ENCODE measurements around the gene EID1.
"Not testable (repeated sequence)": the region's sequence is repeated elsewhere in the genome, so short reads cannot be mapped to it uniquely, and the experiment has no call there.

The EID1 gene, protein sequence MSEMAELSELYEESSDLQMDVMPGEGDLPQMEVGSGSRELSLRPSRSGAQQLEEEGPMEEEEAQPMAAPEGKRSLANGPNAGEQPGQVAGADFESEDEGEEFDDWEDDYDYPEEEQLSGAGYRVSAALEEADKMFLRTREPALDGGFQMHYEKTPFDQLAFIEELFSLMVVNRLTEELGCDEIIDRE

DNA sequence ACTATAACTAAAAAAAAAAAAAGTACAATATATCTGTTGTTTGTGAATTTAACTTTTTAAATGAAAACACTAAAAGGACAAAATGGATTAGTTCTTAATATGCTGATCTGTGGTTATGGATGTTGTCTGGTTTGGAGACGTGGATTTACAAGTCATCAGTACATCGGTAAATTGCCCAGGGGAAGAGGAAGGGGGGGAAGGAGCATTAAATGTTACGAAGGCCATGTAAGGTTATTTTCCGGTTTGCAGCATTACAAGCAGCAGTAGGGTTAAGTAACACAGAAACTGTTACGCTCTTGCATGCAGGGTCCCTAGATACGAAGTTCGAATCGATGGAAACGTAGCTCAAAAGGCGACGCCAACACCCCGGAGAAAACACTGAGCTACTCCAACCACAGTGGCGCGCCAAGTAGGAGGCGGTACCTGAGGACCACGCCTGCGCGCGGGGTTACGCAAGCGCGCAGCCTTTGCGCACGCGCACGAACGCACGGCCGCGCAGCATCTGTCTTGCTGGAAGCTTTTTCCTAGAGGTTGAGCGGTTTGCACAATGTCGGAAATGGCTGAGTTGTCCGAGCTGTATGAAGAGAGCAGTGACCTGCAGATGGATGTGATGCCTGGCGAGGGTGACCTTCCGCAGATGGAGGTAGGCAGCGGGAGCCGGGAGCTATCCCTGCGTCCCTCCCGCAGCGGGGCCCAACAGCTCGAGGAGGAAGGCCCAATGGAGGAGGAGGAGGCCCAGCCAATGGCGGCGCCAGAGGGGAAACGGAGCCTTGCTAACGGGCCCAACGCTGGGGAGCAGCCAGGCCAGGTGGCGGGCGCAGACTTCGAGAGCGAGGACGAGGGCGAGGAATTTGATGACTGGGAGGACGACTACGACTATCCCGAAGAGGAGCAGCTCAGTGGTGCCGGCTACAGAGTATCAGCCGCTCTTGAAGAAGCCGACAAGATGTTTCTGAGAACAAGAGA, at the start of gene EID1:
Gene EID1 (plus strand): TSS at position 505 of the 966 bp plus-strand sequence. CDS start 43 bp downstream, at position 548.
- peak; percentile 91 for DNase-seq (ENCODE audit: low read depth, low spot score)

DNA sequence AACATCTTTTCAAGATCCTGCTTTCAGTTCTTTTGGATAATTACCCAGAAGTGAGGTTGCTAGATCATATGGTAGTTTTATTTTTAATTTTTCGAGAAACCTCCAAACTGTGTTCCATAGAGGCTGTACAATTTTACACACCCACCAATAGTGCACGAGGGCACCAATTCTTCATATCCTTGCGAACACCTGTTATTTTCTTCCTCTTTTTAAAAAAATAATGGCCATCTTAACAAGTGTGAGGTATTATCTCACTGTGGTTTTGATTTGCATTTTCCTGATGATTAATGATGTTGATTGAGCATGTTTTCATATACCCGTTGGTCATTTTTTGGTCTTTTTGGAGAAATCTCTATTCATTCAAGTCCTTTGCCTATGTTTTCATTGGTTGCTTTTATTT, 49.5 kb upstream of the EID1 start:
- no peak for DNase-seq (ENCODE audit: low read depth, low spot score)

DNA sequence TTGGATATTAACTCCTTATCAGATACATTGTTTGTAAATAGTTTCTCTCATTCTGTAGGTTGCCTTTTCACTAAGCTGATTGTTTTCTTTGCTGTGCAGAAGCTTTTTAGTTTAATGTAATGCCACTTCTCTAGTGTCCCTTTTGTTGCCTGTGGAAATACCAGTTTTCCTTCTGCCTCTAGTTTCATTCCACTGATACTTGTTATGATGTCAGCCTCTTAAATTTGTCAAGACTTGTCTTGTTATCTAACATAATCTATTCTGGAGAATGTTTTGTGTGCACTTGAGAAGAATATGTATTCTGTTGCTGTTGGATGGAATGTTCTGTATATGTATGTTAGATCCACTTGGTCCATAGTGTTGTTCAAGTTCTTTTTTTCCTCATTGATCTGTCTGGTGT, 49.0 kb upstream of the EID1 start:
- no peak for DNase-seq (ENCODE audit: low read depth, low spot score)

DNA sequence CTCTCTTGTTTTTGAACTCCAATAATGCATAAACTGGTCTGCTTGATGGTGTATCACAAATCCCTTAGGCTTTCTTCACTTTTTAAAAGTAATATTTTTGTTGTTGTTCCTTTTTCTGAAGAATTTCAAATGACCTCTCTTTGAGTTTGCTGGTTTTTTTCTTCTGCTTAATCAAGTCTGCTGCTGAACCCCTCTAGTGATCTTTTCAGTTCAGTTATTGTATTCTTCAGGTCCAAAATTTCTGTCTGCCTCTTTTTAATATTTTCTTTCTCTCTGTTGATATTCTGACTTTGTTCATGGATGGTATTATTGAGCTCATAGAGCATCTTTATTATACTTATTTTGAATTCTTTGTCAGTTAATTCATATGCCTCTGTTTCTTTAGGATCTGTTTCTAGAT, 45.3 kb upstream of the EID1 start:
- DNase-seq (ENCODE audit: low read depth, low spot score): no peak

DNA sequence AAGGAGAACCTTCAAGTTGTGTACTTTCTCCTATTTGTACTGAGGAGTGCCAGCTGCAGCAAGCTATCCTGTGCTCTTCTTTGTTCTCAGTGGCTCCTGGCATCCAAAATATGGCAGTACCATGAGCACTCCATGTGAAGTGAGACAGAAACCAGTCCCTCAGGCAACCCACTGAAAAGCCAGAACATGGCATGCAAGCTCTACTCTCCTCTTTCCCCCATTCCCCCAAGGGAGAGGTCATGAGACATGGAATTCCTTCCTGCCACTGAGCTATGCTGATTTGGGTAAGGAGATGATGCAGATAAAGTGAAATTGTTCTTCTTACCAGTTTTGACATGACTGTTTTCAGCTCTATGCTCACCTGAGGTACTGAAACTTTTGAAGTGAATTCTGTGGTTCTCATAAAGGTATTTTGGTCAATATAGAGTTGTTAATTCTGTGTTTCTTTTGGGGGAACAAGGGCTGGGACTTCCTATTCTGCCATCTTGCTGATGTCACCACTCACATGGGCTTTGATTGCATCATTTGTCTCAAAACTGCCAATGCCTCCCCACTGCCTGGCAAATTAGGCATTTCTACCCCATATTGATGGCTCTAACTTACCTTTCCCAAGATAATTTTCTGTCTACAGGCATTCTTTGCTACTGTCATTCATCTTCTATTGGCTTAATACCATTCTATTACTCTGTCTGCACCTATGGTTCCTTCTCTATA, 44.3 kb upstream of the EID1 start:
- DNase-seq (ENCODE audit: low read depth, low spot score): no peak

DNA sequence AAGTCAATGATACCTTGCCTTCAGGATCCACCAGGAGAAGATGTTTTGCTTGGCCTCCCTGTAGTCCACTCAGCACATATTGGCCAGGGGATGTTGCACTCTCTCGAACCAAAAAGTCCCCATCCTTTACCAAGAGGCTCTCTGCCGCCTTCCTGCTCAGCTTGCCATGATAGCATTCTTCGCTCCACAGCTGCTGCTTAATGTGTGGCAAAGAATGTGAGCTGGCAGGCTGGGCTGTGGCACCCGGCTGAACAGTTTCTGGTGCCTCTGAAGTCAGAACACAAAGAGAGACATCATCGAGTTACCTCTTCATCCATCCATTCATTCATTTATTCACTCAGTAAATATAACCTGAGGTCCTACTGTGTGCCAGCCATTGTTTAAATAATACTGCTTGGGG, 43.2 kb upstream of the EID1 start:
- DNase-seq (ENCODE audit: low read depth, low spot score): no peak

DNA sequence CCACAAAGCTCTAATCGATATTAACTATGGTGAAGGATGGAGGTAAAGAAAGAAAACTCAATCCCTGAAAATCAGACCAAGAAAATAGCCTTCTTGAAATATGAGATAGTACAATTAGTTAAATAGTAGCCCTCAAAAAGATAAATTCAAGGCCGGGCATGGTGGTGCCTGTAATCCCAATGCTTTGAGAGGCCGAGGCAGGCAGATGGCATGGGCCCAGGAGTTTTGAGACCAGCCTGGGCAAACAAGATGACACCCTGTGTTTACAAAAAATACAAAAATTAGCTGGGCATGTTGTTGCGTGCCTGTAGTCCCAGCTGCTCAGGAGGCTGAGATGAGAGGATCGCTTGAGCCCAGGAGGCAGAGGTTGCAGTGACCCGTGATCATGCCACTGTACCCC, 35.4 kb upstream of the EID1 start:
- no peak for DNase-seq (ENCODE audit: low read depth, low spot score)

DNA sequence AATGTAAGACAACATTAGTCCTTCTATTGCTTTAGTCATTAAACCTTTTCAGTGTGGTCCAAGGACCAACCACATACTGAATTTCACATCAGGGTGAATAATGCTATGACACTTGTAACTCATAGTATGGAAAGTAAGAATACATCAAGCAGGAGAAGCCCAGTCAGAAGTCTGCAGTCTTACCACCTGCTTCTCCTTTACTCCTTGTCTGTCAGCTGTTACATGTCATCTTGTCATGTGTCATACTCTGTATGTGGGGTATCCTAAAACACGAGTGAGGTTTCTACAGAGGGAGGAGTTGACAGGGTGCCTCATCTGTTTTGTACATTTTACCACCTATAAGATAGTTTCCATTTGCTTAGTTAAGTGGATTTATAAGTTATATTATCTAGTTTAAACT, 32.8 kb upstream of the EID1 start:
- no peak for DNase-seq (ENCODE audit: low read depth, low spot score)

DNA sequence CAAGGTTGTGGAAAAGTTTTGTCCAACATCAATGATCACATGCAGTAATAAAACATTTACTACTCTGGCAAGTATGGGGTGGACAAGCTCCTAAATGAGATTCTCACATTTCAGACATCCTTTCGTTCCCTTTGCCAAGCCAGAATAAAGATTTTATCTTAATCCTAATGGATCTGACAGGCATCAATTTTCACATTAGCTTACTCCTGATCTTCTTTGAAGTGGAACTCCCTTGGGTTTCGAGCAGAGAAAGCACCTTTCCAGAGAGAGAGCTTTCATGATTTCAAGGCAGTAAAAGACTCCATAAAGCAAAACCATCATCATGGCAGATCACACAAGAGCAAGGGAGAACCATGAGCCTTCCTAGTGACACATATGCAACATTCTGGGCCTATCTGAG, 27.3 kb upstream of the EID1 start:
- no peak for DNase-seq (ENCODE audit: low read depth, low spot score)

DNA sequence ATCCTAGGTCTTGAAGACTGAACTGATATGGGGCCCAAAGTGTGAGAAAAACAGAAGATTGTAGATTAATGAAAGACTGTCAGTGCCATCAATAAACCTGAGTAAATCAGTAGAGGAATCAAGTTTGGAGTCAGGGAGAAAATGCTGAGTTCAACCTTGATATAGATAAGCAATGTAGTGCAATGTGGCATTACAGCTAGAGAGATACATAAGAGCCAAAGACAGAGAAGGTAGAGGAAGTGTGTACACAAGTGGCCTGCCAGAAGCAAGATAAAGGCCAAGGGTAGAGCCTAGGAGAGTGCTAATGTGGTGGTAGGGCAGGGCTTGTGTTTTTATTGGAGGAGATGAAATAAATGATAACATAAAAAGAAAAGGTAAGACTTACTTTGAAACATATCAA, 26.0 kb upstream of the EID1 start:
- no peak for DNase-seq (ENCODE audit: low read depth, low spot score)

DNA sequence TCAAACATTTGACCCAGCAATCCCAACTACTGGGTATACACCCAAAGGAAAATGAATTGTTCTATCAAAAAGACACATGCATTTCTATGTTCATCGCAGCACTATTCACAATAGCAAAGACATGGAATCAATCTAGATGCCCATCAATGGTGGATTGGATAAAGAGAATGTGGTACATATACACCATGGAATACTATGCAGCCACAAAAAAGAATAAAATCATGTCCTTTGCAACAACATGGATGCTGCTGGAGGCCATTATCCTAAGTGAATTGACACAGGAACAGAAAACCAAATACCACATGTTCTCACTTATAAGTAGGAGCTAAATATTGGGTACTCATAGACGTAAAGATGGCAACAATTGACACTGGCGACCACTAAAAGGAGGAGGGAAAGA, 23.5 kb upstream of the EID1 start:
- not testable (repeated sequence) for DNase-seq (ENCODE audit: low read depth, low spot score)

DNA sequence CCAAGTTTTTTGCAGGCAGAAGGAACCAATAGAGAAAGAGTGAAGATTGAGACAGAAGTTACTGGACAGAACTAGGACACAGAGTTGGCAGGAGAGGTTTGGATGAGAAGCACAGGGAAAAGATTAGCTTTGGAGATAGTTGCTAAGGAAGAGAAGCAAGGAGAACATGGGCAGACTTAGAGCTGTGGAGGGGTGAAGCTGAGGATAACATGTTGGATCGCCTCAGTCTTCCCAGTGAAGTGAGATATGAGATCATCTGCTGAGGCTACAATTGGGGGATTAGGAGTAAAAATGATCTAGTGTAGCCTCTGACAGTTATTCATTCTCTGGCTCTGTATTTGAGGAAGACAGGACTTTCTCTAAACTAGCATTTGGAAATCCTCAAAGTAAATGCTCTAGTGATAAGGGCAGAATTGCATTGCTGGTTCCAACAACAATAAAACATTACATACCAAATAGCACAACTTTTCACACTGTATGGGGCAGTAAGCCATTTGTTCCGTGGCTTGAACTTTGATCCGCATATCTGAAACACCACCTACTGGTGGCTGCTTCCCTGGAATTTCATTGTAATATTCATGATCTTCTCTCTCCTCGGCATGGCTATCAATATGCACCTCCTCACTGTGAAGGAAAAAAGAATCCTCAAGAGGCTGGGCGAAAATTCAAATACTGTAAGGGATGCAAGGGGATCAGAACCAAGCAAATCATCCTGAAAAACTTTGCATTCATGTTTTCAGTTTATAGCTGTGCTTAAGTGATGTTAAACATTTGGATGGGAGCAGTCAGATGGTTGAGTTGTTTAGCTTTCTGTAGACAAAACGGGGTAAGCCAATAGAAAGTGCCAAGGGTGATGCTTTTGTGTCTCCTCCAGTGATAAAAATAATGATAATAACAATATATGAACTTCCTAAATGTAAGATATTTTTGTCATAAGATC, 22.2 kb upstream of the EID1 start:
- no peak for DNase-seq (ENCODE audit: low read depth, low spot score)

DNA sequence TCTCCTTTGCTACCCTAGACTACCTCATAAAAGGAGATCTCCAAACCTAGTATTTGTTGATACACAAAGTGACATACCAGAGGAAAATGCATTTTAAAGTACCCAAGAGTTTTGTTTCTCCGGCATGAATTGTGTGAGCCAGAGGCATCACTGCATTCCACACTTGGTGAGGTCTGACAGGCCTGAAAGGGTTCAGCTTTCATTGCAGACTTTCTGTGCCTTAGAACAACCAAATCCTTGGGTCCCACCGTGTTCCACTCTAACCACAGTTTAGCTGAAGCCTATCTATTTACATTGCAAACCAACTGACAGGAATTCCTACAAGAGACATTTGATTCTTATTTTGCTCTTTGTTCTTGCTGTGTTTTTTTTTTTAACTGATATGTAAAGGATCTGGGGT, 21.0 kb upstream of the EID1 start:
- no peak for DNase-seq (ENCODE audit: low read depth, low spot score)

DNA sequence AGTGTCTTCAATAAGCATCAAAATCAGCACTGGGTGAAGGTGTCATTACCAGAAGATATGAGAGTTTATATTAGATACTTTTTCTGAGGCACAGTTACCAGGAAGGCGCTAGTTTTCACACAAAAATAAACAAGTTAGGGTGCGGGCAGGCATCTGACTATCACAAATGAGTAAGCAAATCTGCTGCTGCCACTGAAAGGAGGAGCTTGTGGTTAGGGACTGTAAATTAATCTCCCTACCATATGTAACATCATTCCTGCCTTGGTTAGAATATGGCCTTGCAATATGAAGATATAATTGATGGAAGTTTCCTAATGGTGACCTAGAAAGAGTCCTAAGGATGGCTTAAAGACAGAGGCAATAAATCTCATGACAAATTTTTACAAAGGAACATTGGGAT, 19.5 kb upstream of the EID1 start:
- no peak for DNase-seq (ENCODE audit: low read depth, low spot score)

DNA sequence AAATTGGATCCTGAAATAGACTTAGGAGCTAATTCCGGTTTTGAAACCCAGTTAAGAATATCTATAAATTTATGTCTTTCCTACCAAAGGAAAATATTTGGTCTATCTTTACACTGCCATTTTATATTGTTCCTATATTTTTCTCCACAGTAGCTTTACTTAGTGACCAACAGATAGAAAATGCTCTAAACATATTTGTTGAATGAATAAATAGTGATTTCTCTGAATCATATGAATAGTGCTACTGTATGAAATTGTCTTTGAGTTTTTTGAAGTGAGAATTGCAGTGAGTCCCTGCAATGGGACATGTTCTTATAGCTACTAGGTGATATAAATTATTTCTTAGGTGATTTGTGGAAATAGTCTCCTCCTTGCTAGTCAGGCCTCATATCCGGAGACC, 18.5 kb upstream of the EID1 start:
- DNase-seq (ENCODE audit: low read depth, low spot score): no peak

DNA sequence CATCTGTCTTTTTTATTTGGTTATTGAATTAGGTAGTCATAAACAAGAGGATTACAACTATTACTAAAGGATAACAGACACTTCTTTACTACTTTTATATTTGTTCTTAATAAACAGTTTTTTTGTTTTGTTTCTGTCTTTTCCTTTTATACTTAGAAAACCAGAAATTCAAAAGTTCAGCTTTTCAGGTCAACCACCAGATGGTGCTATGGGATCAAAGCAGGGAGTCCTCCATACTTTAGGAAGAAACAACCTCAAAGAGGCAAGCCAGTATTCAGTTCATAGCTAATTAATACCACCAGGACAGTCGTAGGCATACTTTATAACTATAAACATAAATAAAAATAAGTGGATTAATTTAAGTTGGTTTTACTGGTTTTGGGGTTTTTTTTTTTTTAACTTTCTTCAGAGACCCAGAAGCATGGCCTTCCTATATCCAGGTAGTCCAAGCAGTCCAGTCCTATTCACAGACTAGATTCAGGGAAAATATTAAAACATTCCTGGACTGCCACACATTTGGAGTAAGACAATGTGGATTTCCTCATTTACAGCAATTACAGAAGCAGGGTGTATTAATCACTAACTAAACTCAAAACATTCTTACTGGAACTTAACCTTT, 16.0 kb upstream of the EID1 start:
- DNase-seq (ENCODE audit: low read depth, low spot score): no peak

DNA sequence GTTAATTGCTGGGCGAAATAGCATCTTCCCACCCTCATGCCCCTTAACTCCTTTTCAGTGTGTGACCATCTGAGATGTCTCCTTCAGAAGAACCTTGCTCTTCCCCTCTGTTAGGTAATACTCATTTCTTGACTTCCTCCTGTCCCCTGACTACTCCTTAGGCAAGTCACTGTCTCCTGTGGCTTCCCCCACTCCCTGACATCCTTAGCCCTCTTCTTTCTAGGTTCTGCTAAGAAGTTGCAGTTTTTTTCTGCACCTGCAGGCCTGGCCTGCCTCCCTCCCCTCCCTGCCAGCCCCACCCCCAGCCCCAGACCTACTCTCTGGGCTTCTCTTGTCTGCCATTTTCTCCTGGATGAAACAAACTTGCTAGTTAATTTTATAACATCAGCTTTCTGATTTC, 15.2 kb upstream of the EID1 start:
- no peak for DNase-seq (ENCODE audit: low read depth, low spot score)

DNA sequence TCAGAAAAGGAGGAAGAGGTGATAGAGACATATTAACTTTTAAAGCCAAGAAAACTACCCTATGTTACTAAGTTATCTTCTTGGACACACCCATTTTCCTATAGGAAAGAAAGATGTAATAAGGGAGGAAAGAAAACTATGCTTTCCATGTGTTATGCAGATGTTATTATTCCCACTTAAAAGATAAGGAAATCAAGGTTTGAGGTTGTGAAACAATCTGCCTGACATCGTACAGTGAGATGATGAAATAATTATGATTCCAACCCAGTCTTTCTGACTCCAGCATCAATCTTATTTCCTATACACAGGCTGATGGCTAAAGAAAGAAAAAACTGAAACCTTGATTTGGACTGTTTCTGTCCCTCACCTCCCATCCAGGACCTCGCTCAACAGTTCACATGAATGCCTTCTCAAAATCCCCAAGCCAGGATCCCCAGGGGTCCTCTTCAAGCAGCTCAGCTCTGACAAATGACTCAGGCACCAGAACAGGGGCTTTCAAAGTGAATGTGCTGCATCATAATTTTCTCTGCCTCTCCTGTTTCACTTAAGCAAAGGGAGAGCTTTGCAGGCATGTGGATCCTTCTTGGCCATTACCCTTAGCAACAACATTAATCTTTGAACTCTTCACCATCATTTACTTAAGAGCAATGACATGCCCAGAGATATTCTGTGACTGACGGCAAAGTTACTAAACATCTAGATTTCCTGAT, 12.4 kb upstream of the EID1 start:
- no peak for DNase-seq (ENCODE audit: low read depth, low spot score)

DNA sequence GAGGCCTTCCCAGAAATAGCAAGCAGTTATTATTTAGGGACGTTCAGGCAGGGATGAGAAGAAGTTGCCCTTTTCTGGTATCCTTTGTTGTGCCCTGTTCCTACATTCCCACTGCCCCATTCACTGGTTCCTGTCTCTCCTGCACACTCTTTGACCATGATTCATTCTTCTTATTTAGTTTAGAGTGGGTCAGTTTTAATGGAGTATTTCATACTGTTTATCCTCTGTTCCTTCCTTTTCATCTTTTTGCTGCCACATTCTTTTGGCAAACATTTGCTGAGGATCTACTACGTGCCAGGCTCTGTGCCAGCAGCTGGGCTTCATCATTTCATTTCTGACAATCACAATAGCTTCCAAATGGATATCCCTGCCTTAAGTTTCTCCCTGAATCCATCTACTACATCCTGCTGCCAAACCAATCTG, 11.8 kb upstream of the EID1 start:
- DNase-seq (ENCODE audit: low read depth, low spot score): no peak

DNA sequence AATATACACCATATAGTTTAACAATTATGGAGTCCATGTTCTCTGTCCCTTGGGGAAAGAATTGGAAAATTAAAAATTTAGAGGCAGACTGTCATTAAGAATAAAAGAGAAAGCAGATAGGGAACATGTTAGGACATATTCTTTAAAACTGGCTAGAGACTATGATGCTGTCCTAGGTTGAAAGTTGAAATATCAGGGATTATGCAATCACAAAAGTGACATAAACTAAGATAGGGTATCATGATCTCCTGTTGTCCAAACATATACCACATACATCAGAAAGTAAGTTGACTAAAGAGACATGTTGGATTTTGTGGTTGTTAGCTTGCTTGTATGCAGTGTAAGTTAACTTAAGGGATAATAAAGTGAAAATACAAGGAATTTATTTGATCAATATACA, 9.9 kb upstream of the EID1 start:
- DNase-seq (ENCODE audit: low read depth, low spot score): no peak

All from brain pericyte (primary cell).